HT-29 (cell line): ENCODE measurements around the gene CMBL. TPM values are rescaled to one million over a fixed set of nuclear protein-coding genes. Genes with fewer than 3 reads are reported as not detected.
"Not testable (repeated sequence)": the region's sequence is repeated elsewhere in the genome, so short reads cannot be mapped to it uniquely, and the experiment has no call there.

ENCODE experiments used
- DNase-seq: peaks from one replicate; pipeline ENCODE4 v3.0.0-alpha.2; 2015; ENCODE audit warnings: low spot score
- total RNA-seq: library from RNA; depleted of rRNA; stranded (reverse); fragments of >200 nt; shearing (Covaris generic); gene quantifications from 2 replicates; pipeline ENCODE4 v1.2.3, GENCODE V29; 2014

The CMBL gene
- total RNA-seq, 1 experiment from 2014 or later = 12.9 TPM

DNA sequence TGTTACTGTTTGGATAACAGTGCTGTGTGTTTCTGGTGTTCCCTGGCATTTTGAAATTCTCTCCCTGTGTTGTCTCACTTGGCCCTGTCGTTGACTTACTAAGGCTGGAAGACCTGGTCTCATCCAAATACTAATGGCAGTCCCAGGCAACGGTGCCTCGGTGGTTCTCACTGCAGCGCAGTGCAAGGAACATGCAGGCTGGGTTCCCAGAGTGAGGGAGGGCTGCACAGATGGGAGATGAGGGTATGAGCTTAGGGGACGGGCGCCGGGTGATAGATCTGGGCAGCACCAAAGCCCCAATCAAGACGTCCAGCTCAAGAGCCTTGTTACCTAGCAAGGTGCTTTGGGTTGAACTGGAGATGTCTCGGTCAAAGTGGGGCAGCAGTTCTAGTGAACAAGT, 46.6 kb downstream of the CMBL start:
- no peak for DNase-seq

DNA sequence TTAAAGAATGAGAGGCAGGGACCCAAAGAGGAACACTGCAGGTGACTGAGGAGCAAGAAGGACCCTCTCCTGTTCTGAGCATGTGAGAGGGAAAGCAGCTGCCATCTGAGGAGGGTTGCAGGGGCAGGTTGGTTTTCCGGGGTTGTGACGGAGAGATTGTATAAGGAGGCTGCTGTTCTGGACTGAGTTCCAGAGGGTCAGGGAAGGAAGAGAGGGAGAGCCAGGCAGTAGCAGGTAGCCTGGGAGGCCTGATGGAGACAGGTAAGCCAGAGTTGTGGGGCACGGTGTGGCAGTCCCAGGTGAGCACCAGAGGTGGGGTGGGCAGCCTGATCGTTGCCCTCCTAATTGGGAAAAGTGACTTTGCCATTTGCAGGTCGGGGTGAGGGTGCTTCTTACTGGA, 47.8 kb downstream of the CMBL start:
- DNase-seq = no peak

DNA sequence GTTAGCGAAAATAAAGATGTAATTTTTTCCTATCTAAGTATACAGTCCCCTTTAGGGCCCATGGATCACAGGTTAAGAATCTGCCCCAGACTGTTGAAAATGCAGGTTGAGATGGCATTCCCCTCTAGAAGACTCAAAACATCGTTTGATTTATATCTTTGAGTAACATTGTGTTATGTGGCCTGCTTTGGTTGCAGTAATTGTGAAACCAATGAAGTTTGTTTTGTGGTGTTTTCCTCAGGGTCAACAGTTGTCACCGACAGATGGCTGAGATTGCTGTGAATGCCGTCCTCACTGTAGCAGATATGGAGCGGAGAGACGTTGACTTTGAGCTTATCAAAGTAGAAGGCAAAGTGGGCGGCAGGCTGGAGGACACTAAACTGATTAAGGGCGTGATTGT, 49.8 kb downstream of the CMBL start:
- no peak for DNase-seq

DNA sequence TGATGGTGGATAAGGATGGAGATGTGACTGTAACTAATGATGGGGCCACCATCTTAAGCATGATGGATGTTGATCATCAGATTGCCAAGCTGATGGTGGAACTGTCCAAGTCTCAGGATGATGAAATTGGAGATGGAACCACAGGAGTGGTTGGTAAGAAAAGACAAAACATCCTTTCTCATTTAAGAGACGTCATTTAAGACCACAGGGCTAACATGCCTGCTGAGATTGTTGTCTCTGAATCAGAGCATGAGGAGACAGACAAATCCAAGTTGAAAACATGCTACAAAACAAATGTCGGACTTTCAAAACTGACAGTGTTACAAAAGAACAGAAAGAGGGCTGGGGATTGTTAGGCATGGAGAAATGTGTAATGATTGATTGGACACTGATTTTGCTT, 53.0 kb downstream of the CMBL start:
- DNase-seq = no peak

DNA sequence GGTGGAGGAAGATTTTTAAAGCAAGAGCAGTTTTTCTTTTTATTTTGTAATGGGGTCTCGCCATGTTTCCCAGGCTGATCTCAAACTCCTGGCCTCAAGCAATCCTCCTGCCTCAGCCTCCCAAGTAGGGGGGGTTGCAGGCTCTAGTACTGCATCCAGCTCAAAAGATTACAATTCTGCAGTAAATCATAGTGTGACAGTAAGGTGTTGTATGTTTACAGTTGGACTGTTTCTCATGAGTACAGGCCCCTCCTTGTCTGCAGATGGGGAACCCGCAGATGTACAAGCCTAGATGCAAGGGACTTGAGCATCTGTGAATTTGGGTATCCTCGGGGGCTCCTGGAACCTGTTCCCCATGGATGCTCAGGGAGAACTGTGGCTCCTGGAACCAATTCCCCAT, 54.3 kb downstream of the CMBL start:
- DNase-seq = no peak

DNA sequence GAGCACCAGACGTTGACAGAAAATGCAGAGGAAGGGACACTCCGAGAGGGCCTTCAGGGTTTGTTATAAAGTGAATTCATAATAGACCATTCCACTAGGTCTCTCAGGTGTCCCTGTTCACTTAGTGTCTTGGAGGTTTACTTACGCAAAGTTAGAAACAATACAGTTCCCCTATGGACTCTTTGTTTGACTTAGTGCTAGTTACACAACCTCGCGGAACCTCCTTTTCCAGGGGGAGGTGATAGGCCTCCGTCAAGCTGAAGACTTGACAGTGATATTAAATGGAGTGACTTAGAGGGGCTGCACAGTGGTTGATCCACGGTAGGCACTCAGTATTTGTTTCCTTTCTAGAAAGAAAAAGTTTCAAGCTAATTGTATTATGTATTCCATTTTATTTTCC, 56.3 kb downstream of the CMBL start:
- DNase-seq = peak; percentile 31

DNA sequence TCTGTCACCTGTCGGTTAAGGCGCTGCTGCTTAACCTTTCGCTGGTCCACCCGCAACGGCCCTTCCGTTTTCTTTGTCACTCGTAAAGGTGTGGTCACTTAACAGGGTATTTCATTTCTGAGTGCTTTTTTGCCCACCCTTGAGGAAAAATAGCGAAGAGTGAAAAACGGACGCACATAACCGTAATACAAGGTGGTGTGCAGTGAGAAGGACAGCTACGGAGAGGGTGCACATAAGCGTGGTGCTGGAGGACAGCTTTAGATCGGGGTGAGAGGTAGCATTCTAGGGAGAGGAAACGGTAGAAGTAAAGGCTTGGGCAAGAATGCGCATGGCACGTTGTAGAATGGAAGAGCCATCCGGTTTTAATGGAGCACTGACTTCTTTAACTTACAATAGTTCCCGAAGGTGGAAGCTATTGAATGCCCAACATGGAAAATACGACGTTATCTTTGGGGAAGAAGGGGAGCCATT, 56.9 kb downstream of the CMBL start:
- peak; percentile 64 for DNase-seq

DNA sequence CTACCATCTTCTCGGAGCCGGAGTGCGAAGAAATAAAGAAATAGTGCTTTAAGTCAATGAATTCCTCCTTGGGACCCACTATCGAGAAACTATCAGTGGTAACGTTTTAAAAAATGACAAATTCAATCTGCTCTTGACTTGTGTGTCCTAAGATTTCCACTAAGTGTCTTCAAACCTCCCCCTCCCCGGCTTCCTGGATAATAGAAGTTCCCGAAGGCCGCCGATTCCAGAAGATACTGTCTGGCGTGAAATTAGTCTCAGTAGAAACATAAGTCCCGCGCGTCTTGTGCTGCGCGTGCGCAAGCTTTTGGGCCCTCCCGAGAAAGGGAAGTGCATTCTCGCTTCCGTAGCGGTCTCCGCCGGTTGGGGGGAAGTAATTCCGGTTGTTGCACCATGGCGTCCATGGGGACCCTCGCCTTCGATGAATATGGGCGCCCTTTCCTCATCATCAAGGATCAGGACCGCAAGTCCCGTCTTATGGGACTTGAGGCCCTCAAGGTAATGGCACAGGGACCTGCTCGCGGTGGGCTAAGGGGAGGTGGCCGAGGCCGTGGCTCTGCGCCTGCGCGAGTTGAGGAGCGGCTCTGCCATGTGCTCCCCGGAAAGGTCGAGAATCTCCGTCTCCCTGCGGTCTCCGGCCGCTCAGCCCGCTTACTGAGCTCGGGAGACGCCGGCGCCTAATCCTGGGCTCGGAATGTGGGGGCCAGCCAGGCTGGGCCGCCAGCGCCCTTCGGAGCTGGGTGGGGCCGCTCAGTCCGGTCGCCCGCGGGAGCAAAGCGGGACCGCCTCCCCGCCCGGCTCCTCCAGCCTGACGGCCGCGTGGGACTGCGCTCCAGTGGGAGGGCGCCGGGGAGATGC, 57.5 kb downstream of the CMBL start, which contains the start of gene CCT5:
TSS of gene CCT5 (plus strand) at position 333 of the 858 bp plus-strand sequence. CDS start at position 394, 61 bp downstream.
- peak; percentile 98 for DNase-seq

DNA sequence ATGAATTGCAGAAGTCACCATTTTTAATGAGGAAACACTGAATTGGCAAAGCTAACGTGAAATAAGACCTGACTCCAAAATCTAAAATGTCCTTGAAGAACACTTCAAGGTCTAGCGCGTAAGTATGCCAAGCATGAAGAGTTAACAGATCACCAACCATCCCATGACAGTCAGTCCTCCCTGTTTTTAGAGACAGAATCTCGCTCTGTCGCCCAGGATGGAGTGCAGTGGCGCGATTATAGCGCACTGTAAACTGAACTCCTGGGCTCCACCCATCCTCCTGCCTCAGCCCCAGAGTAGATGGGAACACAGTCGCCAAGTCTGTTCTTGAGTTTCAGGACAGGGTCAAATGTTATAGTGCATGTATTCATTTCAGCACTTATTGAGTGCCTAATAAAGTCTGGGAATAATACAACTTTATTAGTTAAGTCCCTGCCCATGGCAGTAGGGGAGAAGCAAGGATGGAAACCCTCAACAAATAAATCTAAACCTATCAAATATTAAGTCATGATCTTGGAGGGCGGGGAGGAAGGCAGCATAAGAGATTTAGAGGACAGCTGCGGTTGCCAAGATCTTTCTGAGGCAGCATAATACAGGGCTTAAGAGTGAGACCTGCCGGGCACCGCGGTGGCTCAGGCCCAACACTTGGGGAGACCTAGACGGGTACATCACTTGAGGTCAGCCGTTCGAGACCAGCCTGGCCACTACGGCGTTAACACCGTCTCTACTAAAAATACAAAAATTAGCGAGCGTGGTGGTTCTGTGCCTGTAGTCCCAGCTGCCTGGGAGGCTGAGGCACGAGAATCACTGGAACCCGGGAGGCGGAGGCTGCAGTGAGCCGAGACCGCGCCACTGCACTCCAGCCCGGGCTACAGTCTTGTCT, 59.1 kb downstream of the CMBL start:
- no peak for DNase-seq

DNA sequence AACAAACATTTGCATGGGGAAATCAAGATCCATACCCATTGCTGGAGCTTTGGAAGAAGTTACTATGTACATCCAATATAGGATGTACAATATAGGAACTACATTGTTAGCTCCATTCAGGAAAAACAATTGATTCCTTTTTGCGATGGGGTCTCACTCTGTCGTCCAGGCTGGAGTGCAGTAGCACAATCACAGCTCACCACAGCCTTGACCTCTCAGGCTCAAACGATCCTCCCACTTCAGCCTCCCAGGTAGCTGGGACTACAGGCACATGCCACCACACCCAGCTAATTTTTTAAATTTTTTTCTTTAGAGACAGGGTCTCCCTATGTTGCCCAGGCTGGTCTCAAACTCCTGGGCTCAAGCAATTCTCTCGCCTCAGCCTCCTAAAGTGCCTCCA, 60.5 kb downstream of the CMBL start:
- DNase-seq = not testable (repeated sequence)

DNA sequence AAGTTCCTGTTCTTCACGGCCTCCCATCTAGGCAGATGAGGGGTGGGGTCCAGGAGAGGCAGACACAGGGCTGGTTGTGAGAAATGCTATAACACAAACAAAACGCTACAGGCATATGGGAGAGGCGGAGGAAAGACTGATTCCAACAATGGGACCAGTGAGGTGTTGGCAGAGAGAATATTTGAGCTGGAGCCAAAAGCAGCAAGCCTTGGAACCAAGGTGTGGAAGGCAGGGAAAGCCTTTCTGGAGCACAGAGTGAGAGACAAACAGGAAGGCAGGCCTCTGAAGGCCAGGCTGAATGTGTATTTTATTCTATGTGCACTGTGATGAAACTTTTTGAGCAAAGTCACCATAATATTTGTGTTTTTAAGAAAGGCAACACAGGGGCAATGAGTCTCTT, 60.9 kb downstream of the CMBL start:
- DNase-seq = no peak

DNA sequence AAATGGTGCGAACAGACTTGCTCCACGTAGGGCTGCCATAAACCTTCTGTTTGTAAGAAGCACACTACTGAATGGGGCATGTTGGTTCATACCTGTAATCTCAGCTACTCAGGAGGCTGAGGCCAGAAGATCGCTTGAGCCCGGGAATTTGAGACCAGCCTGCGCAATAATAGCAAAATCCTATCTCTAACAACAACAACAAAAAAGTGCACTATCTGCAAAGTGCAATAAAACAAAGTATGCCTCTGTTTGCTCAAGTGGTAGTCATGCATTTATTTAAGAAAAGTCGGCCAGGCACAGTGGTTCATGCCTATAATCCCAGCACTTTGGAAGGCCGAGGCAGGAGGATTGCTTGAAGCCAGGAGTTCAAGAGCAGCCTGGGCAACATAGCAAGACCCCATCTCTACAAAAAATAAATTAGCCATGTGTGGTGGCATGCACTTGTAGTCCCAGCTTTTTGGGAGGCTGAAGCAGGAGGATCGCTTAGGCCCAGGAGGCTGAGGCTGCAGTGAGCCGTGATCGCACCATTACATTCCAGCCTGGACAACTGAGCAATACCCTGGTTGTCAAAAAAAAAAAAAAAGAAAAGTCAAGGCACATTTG, 63.3 kb downstream of the CMBL start:
- DNase-seq = no peak

DNA sequence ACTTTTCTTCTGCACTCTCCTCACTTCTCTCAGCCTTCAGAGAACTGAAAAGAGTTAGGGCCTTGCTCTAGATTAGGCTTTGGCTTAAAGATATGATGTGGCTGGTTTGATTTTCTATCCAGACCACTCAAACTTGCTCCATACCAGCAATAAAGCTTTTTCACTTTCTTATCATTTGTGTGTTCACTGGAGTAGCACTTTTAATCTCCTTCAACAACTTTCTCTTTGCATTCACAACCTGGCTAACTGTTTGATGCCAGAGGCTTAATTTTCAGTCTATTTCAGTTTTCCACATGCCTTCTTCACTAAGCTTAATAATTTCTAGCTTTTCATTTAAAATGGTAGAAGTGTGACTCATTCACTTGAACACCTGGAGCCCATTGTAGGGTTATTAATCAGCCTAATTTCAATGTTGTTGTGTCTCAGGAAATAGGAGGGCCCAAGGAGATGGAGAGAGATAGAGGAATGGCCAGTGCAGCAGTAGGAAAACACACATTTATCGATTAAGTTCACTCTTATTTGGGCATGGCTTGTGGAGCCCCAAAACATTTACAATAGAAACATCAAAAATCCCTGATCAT, 64.0 kb downstream of the CMBL start:
- DNase-seq = no peak

DNA sequence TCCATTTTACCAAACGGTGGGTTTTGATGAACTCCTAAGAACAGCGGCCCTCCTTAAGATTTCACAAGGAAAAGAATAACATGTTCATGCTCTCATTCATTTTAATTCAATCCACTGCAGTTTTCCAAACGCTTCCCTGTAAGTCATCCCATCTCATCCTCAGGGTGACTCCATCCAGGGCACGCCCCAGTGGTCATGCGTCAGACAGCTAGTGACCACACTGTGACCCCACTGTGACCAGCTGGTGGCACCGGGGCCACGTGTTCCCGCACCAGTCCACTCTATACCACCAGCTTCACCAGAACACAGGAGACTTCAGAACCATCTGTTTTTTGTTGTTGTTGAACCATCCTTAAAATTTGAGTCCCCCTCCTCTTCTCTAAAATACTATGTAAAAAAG, 72.4 kb downstream of the CMBL start:
- DNase-seq = no peak

DNA sequence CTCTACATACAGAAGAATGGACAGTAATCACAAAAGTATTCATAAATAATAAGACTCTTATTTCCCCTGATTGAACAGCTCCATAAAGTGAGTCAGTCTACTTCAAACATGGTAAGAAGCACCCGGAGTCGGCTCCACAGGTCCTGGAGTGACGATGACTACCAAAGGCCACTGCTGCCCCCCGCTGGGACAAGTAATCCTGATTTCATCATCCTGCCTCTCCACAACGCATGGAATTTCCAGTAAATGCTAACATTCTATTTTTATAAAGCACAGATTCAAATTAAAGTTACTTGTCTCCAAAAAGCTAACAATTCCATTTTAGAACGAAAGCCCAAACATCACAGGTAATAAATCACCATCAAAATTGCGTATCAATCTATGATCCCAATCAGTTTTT, 74.2 kb downstream of the CMBL start:
- DNase-seq = peak; percentile 17

DNA sequence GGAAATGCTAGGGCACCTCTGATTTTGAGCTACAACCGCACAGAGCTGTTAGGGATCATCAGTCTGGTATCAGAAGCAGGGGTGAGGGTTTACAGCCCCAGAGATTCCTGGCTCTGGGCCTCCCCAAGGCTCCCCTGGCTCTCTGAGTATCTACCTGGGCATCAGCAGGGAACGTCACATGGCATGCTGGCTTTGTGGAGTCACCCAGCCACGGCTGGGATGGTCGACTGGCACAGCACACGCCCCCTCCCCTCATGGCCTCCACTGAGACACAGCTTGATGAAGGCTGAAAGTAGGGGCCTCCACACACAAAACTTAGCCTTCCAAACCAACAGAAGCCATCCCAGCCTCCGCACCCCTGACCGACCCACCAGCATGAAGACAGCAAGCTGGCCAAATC, 74.7 kb downstream of the CMBL start:
- no peak for DNase-seq

DNA sequence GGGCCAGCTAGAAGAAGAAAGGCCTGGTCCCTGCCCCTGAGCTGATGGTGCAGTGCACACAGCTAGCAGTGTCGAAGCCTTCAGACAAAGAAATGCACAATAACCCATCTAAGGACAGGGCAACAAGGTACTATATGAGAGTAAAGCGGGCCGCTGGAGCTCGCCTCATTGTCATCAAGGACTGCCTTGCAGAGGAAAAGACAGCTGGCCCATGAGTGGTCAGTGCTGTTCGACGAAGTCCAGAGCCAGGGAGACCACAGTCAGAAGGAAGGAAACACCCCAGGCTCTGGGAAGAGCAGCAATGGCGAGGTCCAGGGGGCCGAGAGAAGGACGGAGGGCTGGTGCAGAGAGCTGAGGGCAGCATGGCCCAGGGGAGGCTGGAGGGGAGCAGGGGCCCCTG, 75.3 kb downstream of the CMBL start:
- no peak for DNase-seq

DNA sequence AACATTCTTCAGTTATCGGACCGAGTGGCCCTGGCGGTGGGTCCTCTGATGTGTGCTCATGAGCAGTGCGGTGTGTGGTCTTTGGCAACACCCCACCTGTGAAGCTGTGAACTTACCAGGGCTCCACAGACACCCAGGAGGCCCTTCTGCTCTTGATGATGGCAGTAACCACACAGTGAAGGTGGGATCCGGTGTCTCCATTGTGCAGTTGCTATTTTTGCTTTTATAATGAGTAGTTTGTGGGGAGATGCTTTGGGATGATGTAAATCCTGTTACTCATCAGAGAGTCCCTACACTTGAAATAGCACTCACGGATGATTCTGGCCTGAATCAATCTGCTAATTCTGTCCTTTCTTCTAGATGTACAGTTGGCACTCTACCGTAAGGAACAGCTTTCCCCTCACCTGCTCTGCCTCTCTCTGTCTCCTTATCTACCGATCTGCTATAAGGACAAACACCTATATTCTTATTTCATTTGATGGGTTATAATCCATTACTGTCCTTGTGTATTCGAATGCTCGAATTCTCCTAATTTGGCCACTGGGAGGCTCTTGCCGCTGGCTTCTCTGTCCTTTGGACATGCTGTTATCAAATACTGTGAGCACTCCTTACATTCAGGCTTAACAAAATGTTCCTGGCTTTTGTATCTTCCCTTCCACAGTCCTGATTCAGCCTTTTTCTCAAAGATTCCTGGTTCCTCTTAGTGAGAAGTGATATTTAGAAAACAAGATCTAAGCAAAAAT, 78.2 kb downstream of the CMBL start:
- peak; percentile 29 for DNase-seq

DNA sequence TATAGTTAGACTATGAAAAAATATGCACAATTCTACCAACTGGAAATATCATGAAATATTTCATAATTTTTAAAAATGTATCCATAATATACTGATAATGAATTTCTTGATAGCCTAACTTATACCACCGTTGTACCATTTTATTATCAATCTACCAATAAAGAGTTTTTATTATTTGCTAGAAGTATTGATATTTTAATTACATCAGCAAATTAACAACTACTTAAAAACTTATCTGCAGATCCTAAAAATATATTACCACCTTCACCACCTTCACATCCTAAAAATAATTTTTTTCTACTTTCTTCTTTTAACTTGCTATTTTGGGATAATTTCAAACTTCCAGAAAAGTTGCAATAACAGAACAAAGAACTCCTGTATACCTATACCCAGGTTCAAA, 79.4 kb downstream of the CMBL start:
- no peak for DNase-seq
